ENCODE results near the gene ZBTB33. TPM values are rescaled to one million over a fixed set of nuclear protein-coding genes. Genes with fewer than 3 reads are reported as not detected.
A peak's percentile ranks its signal among the peaks of the same experiment; 100 is the strongest.

ZBTB33 gene
- polyA plus RNA-seq, 3 donors, result 4.7 to 10.6 (median 8.6) TPM

- no peaks in the 10 kb centered on the region for H4K20me1 ChIP-seq (ENCODE audit: insufficient read depth, low read length)
- peaks cover 0 to 15% (median 1%) of the 10 kb centered on the region in 3 donors for H3K27me3 Mint-ChIP-seq (ENCODE audit: low read depth in 3 of 3)
- H3K4me1 ChIP-seq (ENCODE audit: control insufficient read depth in 1 of 2, insufficient read depth in 2 of 2, low read length in 2 of 2), result peaks cover 20 to 22% of the 10 kb centered on the region in 2 donors
- no CpG with 5 or more reads among the region's 4 CpGs for WGBS (ENCODE audit: insufficient coverage)
- H3K79me2 ChIP-seq (ENCODE audit: insufficient read depth, low read length), result no peaks in the 10 kb centered on the region
- peak overlapping the region; percentile 58 to 90 (median 87) for H3K27ac Mint-ChIP-seq
- H3K4me3 Mint-ChIP-seq, result no peak overlapping the region
- H3K36me3 ChIP-seq (replicated peaks in 1 of 2; ENCODE audit: control insufficient read depth in 1 of 2, insufficient read depth in 2 of 2, low read length in 2 of 2), result no peaks in the 10 kb centered on the region
- no peak for DNase-seq
- H3K4me1 Mint-ChIP-seq, result peaks cover 20% of the 10 kb centered on the region
- H3K9me3 Mint-ChIP-seq, result peaks cover 0 to 1% (median 0%) of the 10 kb centered on the region in 7 donors
- H3K27me3 ChIP-seq (ENCODE audit: control insufficient read depth in 2 of 2, insufficient read depth in 2 of 2, low read length in 2 of 2), result peaks cover 0 to 2% of the 10 kb centered on the region in 2 donors
- H3K9ac ChIP-seq (ENCODE audit: insufficient read depth, low read length, poor library complexity, severe bottlenecking), result no peak overlapping the region
- H2AFZ ChIP-seq (ENCODE audit: insufficient read depth, low read depth, low read length, poor library complexity, severe bottlenecking), result no peak overlapping the region
- TF ChIP-seq CTCF (IDR thresholded peaks at IDR 0.05), result no peak
- peak overlapping the region in 1 of 2 donors; percentile 80 for H3K27ac ChIP-seq (ENCODE audit: low read depth in 1 of 2, low read length in 2 of 2)
- intact Hi-C loops (cut with micrococcal nuclease), result no loop called here
- no peaks in the 10 kb centered on the region for H3K9me3 ChIP-seq (replicated peaks in 1 of 2; ENCODE audit: control insufficient read depth in 1 of 2, insufficient read depth in 1 of 2, low read length in 2 of 2)
- no peak overlapping the region for H3K4me3 ChIP-seq (replicated peaks in 1 of 3; ENCODE audit: low read depth in 2 of 3, low read length in 3 of 3)
- no peaks in the 10 kb centered on the region for H3K36me3 Mint-ChIP-seq
- no peak overlapping the region for H3K4me2 ChIP-seq (replicated peaks; ENCODE audit: extremely low read depth, low read length, poor library complexity, severe bottlenecking)
Observed at GRCh38 chrX:120270567-120270966, 20.0 kb downstream of the ZBTB33 start.

- Histone ChIP-seq H4K20me1 (ENCODE audit: insufficient read depth, low read length) (no peaks in the 10 kb centered on the region), H3K36me3 (replicated peaks in 1 of 2; ENCODE audit: control insufficient read depth in 1 of 2, insufficient read depth in 2 of 2, low read length in 2 of 2) (no peaks in the 10 kb centered on the region), H3K27ac (ENCODE audit: low read depth in 1 of 2, low read length in 2 of 2) (no peak overlapping the region), H3K4me2 (replicated peaks; ENCODE audit: extremely low read depth, low read length, poor library complexity, severe bottlenecking) (no peak overlapping the region), H3K9me3 (replicated peaks in 1 of 2; ENCODE audit: control insufficient read depth in 1 of 2, insufficient read depth in 1 of 2, low read length in 2 of 2) (no peaks in the 10 kb centered on the region), H3K79me2 (ENCODE audit: insufficient read depth, low read length) (no peaks in the 10 kb centered on the region), H3K9ac (ENCODE audit: insufficient read depth, low read length, poor library complexity, severe bottlenecking) (no peak overlapping the region), H3K4me1 (ENCODE audit: control insufficient read depth in 1 of 2, insufficient read depth in 2 of 2, low read length in 2 of 2) (peaks cover 20 to 22% of the 10 kb centered on the region in 2 donors), H3K4me3 (replicated peaks in 1 of 3; ENCODE audit: low read depth in 2 of 3, low read length in 3 of 3) (no peak overlapping the region), H3K27me3 (ENCODE audit: control insufficient read depth in 2 of 2, insufficient read depth in 2 of 2, low read length in 2 of 2) (peaks cover 0 to 2% of the 10 kb centered on the region in 2 donors), H2AFZ (ENCODE audit: insufficient read depth, low read depth, low read length, poor library complexity, severe bottlenecking) (no peak overlapping the region)
- peak overlapping the region in 1 of 7 donors; percentile 58 for H3K27ac Mint-ChIP-seq
- no peak for DNase-seq
- intact Hi-C loops (cut with micrococcal nuclease), result no loop called here
- peaks cover 0 to 1% (median 0%) of the 10 kb centered on the region in 7 donors for H3K9me3 Mint-ChIP-seq
- no CpG with 5 or more reads among the region's 2 CpGs for WGBS (ENCODE audit: insufficient coverage)
- no peaks in the 10 kb centered on the region for H3K36me3 Mint-ChIP-seq
- H3K4me1 Mint-ChIP-seq, result peaks cover 20% of the 10 kb centered on the region
- H3K27me3 Mint-ChIP-seq (ENCODE audit: low read depth in 3 of 3), result peaks cover 0 to 15% (median 1%) of the 10 kb centered on the region in 3 donors
- TF ChIP-seq CTCF (IDR thresholded peaks at IDR 0.05), result no peak
- no peak overlapping the region for H3K4me3 Mint-ChIP-seq
Observed at GRCh38 chrX:120271218-120271617, 20.6 kb downstream of the ZBTB33 start.

Data from CD14-positive monocyte (primary cell).